Suprapubic skin (tissue), 3 donors: ENCODE results near the gene METTL16.

Experiments used
- CTCF ChIP-seq, 2 donors: fragments of 200-600 bp in 1 of 2; fragments of 450-650 bp in 1 of 2; sonication (generic) in 1 of 2; IDR thresholded peaks; one replicate each; pipeline ENCODE4 v1.5.1; 2016 to 2019; ENCODE audit warnings: antibody characterized with exemption in 2 of 2, mild to moderate bottlenecking in 1 of 2, moderate library complexity in 1 of 2
- POLR2AphosphoS5 ChIP-seq, 3 donors: sonication (generic); formaldehyde crosslinking; IDR thresholded peaks; one replicate each; pipeline ENCODE4 v1.6.1; 2017; ENCODE audit warnings: antibody characterized with exemption in 3 of 3

GRCh38 chr17:2450016-2450650 lies 61.6 kb downstream of the METTL16 start:
- TF ChIP-seq CTCF (IDR thresholded peaks at IDR 0.05), result no peak
- TF ChIP-seq POLR2AphosphoS5 (IDR thresholded peaks at IDR 0.05), result no peak
